Measurements from ENCODE around the gene KRT36.

GRCh38 chr17:41455236-41455635 is 34.5 kb downstream of the KRT36 start:
- TF ChIP-seq EP300 (IDR thresholded peaks at IDR 0.05) (no peak), CTCF (IDR thresholded peaks at IDR 0.05) (no peak), POLR2A (IDR thresholded peaks at IDR 0.05) (no peak)
